HG03064 (cell line): ENCODE measurements around the gene SUFU.
"Not testable (repeated sequence)": the region's sequence is repeated elsewhere in the genome, so short reads cannot be mapped to it uniquely, and the experiment has no call there.

ENCODE experiments used
- ATAC-seq: cut with Tn5 transposase; IDR thresholded peaks from one replicate; pipeline ENCODE4 v1.9.1; 2021; ENCODE audit warnings: low read depth; ENCODE audit not compliant: unreplicated experiment

The SUFU gene

DNA sequence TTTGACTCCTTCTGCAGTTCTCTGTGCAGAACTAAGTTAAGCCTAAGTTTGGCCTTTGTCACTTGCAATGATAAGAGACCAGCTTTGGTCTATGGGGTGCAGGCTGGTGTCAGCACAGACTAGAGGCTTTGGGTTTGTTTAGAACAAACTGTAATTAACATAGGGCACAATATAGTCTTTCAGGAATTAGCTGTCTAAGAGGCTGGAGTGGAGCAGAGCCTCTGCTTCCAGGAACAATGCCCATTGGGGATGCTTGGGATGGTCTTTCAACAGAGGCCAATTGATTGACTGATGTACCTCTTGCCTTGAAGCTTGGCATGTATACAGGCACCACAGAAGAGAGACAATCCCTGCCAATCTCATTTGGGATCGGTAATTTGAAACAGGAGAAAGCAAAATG is 4.7 kb downstream of the SUFU start:
- ATAC-seq = no peak

DNA sequence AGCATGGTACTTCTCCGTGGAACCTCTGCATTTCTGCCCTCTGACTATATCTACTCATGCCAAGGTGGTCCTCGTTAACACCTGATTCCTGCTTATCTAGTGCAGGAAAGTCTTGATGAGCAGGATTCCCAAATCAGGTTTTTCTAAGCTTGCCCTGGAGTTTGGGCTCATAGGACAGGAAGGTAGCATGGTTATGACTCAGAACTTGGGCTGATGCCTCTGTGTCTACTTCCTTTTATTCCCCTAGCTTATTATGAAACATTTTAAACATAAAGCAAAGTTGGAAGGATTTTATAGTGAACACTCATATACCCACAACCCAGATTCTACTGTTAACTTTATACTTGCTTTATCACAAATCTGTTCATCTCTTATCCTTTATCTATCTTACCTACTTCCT is 5.6 kb downstream of the SUFU start:
- no peak for ATAC-seq

DNA sequence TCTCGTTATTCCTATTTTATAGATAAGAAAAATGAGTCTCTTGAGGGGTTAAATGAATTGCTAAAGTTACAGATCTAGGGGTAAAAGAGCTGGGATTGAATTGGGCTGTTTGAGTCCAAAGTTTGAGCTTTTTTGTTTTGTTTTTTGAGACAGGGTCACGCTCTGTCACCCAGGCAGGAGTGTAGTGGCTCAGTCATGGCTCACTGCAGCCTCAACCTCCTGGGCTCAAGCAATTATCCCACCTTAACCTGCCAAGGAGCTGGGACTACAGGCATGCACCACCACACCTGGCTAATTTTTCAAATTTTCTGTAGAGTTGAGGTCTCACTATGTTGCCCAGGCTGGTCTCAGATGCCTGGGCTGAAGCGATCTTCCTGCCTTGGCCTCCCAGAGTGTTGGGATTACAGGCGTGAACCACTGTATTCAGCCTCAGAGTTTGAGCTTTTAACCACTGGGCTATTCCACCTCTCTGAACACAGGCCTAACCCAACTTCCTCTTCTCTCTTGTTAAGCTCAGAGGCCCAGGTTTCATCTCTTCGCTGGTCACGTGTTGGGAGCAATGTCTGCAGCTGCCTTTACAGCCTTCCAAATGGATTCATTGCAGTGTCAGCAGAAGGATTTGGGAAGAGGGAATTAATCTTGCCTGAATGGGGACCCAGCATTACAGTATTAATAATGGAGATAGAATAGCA is 8.0 kb downstream of the SUFU start:
- ATAC-seq = peak; percentile 88

DNA sequence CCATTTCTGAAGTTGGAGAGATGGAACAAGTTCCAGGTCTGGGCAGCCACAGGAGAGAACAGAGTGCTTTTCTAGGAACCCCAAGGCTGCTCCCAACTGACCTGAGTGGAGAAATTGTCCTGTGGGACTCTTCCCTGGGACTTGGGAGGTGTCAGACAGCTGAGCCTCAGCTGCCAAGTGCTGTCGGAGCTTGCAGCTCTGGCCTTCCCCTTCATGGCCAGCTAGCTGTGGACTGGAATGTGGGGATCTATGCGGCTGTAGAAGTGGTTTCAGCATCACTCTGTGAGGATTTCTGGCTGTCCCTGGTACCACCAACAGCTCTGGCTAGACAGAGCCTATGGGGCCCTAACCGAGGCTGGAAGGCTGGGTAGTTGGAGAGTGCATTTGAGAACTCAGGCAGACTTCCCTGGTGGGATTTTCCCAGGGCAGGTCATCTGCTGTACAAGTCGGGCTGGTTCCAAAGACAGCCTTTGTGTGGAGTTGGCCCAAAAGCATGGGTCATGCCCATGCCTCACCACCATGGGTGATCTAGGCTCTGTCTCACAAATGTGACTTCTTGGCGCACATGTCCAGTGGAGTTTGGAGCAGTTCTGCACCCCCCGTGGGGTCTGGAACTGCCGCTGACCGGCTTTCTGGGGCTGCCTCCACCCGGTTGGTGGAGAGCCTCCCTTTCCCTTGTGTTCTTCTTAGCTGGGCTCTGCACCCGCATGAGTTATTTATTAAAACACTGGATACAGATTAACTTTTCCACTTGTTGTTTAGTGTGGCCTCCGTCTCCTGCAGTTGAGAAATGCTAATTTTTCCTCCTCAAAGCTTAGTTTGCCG is 10.9 kb downstream of the SUFU start:
- ATAC-seq = no peak

DNA sequence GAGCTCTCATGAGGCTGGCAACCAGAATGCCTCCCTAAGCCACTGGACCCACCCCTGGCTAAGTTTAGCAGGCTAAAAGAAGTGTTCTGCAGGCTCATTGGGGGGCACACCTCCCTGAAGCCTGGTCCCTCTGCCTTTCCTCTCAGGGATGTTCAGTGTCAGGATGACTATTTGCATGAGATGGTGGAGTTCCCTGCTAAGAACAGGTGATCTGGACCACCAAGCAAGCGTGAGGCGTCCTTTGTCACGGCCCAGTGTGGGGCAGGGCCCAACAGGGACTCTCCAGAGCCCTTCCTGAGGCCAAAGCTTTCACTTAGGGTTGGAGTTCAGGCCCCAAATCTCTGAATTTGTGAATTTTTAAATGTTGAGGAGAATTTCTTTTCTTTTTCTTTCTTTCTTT is 12.0 kb downstream of the SUFU start:
- ATAC-seq = no peak

DNA sequence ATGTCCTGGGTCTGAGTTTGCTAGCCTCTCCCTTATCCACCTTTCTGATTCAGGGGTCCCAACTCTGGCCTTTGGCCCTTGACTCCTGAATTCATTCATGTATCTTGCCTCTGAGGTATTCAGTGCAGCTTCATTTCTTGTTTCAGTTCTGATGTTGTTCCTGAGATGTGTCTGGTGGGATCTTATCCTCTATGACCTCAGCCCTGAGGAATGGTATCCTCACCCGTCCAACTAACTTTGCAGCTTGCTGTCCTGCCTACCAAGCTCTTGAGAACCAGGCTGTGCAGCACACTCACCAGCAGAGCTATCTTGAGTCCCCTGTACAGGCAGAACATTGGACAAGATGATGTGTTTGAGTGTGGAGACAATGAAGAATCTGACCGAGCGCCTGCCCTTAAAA is 13.8 kb downstream of the SUFU start:
- no peak for ATAC-seq

DNA sequence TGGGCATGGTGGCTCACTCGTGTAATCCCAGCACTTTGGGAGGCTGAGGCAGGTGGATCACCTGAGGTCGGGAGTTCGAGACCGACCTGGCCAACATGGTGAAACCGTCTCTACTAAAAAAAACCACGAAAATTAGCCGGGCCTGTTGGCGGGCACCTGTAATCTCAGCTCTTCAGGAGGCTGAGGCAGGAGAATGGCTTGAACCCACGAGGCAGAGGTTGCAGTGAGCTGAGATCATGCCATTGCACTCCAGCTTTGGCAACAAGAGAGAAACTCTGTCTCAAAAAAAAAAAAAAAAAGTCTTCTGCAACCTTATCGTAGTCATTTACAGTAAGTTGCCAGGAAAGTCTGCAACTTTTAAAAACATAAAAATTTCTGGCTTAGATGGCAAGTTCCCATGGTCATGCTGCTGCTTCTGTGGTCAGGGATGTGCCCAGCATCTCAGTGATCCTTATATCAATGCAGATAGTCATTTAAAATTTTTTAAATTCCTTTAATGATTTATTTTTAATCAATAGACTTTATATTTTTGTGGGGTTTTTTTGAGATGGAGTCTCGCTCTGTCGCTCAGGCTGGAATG is 15.6 kb downstream of the SUFU start:
- no peak for ATAC-seq

DNA sequence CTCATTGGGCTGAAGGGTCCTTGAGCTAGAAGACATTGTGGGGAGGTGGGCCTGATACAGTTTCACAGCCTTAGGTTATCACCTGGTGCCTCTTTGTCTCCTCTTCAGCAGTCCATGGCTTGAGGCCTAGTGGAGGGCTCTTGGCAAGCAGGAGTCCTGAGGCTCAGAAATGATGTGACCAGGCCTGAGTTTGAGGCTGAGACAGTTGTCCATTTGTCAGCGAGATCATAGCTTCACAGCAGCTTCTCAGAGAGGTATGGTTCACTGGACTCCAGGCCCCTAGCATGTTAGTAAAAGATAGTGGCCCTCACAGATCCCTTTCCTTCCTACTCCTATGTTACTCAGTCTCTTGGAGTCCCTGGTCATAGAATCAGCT is 19.1 kb downstream of the SUFU start:
- ATAC-seq = no peak

DNA sequence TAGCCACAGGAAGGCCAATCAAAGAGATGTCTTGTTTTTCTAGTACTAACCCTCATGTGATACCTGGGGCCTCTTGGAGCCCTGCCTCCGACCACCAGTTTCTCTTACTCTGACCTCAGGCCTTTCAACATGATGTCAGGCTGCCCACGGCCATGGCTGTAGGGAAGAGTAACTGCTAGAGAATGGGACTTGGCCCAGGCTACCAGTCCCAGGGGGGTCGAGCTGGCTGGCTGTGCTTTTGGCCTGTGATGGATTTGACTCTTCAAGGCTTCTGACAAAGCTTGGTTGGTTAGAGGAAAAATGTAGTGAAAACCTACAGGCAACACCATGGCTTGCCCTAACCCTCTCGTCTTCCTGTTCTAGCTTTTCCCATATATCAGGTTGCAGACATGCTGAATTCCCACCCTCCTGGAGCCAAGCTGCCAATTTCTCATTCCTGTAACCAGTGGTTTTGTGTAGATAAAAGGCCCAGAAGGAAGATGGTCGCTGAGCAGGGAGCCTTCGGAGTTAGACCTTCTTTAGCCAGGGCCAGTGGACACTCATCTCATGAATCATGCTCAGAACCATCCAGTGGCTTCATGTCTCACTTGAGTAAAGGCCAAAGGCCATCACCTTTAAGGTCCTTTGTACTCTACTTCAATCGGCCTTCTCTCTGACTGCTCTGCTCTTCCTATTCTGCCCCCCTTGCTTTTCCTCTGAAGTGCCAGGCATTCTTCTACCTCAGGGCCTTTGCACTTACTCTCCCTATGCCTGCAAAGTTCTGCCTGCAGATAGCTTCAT is 19.7 kb downstream of the SUFU start:
- ATAC-seq = no peak

DNA sequence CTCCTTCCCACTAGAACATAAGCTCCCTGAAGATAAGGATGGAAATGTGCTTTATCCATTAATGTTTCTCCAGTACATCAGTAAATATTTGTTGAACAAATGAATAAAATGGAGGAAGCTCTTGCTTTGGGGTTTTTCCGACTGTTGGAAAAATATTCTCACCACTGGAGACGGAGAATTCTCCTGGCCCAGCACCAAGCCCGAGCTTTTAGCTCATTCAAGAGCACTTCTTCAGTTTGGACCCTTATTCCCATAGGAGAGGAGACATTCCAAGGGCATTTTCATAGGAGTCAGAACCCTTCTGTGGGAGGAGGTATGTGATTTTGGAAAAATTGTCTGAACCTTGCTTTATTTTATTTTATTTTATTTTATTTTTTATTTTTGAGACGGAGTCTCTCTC is 21.0 kb downstream of the SUFU start:
- ATAC-seq = no peak

DNA sequence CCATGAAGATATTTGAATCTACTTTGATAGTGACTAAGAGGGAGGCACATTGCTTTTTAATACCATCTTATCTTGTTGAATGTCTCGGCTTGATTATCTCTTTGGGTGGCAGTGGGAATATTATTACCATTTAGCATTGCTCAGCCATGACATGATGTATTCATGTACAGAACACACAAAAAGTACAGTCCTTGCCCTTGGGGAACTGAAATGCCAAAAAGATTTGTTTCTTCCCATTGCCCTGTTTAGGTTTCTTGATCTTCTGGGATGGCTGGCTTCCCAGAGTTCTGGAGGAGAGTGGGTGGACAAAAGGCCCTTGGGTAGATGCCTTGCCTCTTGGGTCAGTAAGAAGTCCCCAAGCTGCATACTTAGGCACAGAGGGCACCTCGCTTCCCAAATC is 23.8 kb downstream of the SUFU start:
- no peak for ATAC-seq

DNA sequence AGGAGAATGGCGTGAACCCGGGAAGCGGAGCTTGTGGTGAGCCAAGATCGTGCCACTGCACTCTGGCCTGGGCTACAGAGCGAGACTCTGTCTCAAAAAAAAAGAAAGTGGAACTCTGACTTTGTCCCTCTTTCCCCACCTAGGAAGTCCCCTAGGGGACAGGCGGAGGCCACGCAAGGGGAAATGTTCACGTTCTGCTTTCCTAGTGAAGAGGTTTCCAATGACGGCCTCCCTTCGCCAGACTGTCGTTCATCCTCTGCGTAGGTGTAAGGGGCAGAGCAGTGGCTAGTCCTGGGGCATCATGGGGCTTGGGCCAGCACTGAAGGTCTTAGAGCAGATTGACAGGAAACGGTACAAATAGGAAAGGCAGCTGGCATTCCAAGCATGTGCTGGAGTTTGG is 30.6 kb downstream of the SUFU start:
- ATAC-seq = no peak

DNA sequence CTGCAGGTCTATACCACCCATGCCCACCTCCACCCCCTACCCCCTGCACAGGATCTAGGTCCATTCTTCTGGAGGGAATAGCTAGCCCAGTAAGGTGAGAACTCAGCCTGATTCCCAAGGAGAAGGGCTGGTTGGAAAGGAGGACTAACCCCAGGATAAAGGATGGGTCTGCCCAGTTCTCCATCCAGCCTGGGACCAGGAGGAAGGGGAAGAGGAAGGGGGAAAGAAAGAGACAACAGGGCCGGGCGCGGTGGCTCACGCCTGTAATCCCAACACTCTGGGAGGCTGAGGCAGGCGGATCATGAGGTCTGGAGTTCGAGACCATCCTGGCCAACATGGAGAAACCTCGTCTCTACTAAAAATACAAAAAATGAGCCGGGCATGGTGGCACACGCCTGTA is 31.2 kb downstream of the SUFU start:
- not testable (repeated sequence) for ATAC-seq

DNA sequence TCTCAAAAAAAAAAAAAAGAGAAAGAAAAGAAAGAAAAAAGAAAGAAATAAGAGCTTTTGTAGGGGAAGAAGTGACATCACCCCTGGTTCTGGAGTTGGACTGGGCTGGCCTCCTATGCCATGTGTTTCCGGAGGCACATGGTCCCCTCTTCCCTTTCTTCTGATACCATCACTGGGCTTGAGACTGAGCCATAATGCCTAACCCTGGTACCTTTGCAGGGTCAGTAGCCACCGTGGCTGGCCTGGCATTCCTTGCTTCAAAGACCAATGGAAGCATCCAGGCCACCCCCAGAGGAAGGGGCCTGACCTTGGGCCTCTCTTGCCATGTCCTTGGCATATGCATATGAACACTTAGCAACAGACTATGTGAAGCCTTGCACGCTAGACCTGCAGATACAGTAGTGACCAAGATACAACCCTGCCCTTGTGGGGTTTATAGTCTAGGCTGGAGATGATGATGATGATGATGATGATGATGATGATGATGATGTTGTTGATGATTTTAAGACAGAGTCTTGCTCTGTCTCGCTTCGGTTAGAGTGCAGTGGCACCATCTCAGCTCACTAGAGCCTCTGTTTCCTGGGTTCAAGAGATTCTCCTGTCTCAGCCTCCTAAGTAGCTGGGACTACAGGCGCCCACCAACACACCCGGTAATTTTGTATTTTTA is 31.8 kb downstream of the SUFU start:
- ATAC-seq = no peak

DNA sequence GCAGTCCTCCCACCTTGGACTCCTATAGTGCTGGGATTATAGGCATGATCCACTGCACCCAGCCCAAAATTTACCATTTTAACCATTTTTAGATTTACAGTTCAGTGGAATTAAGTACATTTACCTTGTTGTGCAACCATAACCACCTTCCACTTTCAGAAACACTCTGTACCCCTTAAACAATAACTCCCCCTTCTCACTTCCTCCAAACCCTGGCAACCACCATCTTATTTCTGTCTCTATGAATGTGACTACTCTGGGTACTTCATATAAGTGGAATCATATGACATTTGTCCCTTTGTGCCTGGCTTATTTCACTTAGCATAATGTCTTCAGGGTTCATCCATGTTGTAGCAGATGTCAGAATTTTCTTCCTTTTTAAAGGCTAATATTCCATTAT is 33.6 kb downstream of the SUFU start:
- no peak for ATAC-seq

DNA sequence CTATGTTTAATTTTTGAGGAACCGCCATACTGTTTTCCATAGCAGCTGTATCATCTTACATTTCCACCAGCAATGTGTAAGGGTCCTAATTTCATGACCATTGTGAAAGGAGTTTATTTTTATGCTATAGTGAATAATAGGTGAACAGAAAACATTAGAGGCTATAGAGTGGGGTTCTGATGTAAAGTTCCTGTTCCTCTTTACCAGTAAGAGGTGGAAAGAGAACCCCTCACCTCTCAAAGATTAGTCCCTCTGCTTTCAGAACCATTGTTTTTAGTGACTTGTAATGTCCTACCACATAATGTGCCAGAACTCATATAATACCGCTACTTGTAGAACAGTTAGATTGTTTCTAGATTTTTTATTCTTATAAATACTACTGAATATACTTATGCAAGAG is 34.2 kb downstream of the SUFU start:
- no peak for ATAC-seq

DNA sequence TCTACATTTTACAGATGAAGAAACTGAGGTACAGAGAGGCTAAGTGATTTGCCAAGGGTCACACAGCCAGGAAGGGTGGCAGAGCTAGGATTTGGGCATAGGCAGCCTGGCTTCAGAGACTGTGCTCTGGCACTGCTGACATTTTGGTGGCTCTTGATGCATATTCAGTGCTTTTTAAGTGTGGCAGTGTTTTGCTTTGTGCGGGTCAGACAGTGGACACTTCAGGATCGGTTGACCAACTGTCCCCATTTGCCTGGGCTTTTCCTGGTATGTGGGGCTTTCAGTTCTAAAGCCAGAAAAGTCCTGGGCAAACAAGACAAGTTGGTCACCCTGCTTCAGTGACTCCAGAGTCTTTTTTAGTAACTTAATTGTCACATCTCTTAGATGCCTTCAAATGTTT is 35.0 kb downstream of the SUFU start:
- no peak for ATAC-seq

DNA sequence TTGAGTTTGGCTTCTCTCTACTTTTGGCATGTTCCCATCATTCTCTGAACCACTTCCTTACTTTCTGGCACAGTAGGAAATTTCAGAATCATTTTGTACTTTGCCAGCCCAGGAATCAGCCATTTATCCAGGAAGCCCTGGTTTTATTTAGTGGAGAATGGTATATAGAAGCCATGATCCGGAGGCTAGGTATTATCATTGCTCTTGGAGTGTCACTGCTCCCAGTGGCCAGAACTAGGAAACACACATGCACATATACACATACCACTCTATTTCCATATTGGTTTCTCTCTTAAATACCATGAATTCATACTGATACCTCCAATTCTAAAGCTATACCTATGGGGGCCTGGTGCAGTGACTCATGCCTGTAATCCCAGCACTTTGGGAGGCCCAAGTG is 36.3 kb downstream of the SUFU start:
- no peak for ATAC-seq

DNA sequence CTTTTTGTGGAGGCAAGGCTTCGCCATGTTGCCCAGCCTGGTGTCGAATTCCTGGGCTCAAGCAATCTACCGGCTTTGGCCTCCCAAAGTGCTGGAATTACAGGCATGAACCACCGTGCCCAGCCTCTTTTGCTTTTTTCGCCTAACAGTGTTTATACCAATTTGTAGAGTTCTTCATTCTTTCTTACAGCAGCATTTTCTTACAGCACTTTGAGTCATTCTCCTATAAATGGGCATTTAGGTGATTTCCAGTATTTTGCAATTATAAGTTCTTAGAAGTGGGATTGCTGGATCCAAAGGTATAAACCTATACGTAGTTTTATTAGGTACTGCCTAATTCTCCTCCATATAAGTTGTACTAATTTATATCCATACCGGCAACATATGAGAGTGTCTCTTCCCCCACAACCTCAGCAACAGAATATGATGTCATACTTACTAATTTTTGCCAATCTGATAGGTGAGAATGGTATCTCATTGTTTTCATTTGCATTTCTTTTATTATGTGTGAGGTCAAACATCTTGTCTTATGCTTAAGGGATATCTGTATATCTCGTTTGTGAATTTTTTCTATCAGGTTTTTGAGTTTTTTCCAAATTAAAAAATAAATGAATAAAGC is 39.1 kb downstream of the SUFU start:
- no peak for ATAC-seq

DNA sequence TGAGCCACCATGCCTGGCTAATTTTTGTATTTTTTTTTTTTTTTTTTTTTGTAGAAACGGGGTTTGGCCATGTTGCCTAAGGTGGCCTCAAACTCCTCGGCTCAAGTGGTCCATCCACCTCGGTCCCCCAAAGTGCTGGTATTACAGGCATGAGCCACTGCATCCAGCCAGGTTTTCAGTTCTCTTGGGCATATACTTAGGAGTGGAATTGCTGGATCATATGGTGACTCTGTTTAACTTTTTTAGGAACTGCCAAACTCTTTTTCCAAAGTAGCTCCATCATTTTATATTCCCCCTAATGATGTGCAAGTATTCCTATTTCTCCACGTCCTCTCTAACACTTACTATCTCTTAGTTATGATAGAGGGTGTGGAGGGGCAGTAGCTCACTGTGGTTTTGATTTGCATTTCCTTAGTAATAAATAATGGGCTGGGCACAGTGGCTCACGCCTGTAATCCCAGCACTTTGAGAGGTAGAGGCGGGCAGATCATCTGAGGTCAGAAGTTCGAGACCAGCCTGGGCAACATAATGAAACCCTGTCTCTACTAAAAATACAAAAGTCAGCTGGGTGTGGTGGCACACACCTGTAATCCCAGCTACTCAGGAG is 41.6 kb downstream of the SUFU start:
- ATAC-seq = no peak
